Suprapubic skin (tissue), 4 donors: ENCODE measurements around the gene GRIA3. TPM values are rescaled to one million over a fixed set of nuclear protein-coding genes. Genes with fewer than 3 reads are reported as not detected.

Experiments
- DNase-seq, 2 donors: peaks; one replicate each; pipeline ENCODE4 v3.0.0-alpha.2; 2019; ENCODE audit warnings: low spot score in 2 of 2
- H3K27ac ChIP-seq: fragments of 200-600 bp; sonication (generic); one replicate; pipeline ENCODE4 v1.5.1; 2019
- H3K27me3 ChIP-seq: fragments of 200-600 bp; sonication (generic); one replicate; pipeline ENCODE4 v1.5.1; 2019
- H3K36me3 ChIP-seq: fragments of 200-600 bp; sonication (generic); one replicate; pipeline ENCODE4 v1.5.1; 2019
- H3K4me1 ChIP-seq: fragments of 200-600 bp; sonication (generic); one replicate; pipeline ENCODE4 v1.5.1; 2019
- H3K4me3 ChIP-seq: fragments of 200-600 bp; sonication (generic); one replicate; pipeline ENCODE4 v1.5.1; 2019; ENCODE audit warnings: mild to moderate bottlenecking
- H3K9me3 ChIP-seq: fragments of 200-600 bp; sonication (generic); one replicate; pipeline ENCODE4 v1.5.1; 2019
- EP300 ChIP-seq: sonication (generic); formaldehyde crosslinking; IDR thresholded peaks from one replicate; pipeline ENCODE4 v1.6.1; 2017; ENCODE audit warnings: antibody characterized with exemption
- POLR2A ChIP-seq, 2 donors: fragments of 450-650 bp; IDR thresholded peaks; one replicate each; pipeline ENCODE4 v1.6.1; 2017; ENCODE audit warnings: antibody characterized with exemption in 2 of 2, mild to moderate bottlenecking in 2 of 2, moderate library complexity in 2 of 2
- POLR2AphosphoS5 ChIP-seq, 3 donors: sonication (generic); formaldehyde crosslinking; IDR thresholded peaks; one replicate each; pipeline ENCODE4 v1.6.1; 2017; ENCODE audit warnings: antibody characterized with exemption in 3 of 3
- WGBS: methylation state at CpG from one replicate; pipeline ENCODE4 v1.1.5; 2018; 5-methylcytosine and 5-hydroxymethylcytosine counted together
- total RNA-seq, 4 donors: library from RNA; depleted of rRNA; stranded (reverse); fragments of >200 nt; gene quantifications; one replicate each; pipeline ENCODE4 v1.1.0, GENCODE V29; 2016
- TF ChIP-seq, protein P1 (sequence below), 2 donors: fragments of 200-600 bp in 1 of 2; fragments of 450-650 bp in 1 of 2; sonication (generic) in 1 of 2; IDR thresholded peaks; one replicate each; pipeline ENCODE4 v1.5.1; 2016 to 2019; ENCODE audit warnings: antibody characterized with exemption in 2 of 2, mild to moderate bottlenecking in 1 of 2, moderate library complexity in 1 of 2

Gene GRIA3
- total RNA-seq, 4 donors from 2014 or later, result 0.19 to 0.38 (median 0.29) TPM; not detected in 1

DNA sequence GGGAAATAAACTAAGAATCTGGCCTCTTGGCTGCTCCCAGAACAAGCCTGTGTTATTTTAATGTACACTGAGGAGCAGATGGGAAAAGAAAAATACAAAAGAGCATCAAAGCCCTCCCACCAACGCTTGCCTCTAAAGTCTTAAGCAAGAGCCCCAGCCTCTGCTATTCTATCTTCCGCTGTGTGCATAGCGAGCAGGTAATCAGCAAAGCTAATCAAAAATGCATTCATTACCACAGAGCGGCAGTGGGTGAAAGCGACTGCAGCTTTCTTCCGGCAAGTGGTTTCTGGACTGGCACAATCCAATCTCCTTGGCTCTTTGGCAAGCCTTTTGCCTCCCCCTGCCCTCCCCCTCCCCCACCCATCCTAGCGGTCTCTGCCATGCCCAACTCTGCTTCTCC, 13.5 kb upstream of the GRIA3 start:
- TF ChIP-seq EP300, result no peak
- TF ChIP-seq POLR2AphosphoS5 (IDR thresholded peaks at IDR 0.05), result no peak
- TF ChIP-seq, protein P1, sequence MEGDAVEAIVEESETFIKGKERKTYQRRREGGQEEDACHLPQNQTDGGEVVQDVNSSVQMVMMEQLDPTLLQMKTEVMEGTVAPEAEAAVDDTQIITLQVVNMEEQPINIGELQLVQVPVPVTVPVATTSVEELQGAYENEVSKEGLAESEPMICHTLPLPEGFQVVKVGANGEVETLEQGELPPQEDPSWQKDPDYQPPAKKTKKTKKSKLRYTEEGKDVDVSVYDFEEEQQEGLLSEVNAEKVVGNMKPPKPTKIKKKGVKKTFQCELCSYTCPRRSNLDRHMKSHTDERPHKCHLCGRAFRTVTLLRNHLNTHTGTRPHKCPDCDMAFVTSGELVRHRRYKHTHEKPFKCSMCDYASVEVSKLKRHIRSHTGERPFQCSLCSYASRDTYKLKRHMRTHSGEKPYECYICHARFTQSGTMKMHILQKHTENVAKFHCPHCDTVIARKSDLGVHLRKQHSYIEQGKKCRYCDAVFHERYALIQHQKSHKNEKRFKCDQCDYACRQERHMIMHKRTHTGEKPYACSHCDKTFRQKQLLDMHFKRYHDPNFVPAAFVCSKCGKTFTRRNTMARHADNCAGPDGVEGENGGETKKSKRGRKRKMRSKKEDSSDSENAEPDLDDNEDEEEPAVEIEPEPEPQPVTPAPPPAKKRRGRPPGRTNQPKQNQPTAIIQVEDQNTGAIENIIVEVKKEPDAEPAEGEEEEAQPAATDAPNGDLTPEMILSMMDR (IDR thresholded peaks at IDR 0.05), result no peak
- no peak for TF ChIP-seq POLR2A (IDR thresholded peaks at IDR 0.05)
- Histone ChIP-seq H3K9me3 (no peaks in the 10 kb centered on the region), H3K27me3 (no peaks in the 10 kb centered on the region), H3K36me3 (no peaks in the 10 kb centered on the region), H3K4me3 (no peak overlapping the region), H3K4me1 (no peaks in the 10 kb centered on the region), H3K27ac (no peak overlapping the region)
- DNase-seq, result no peak
- 76% methylated on average over 7 of the region's 7 CpGs for WGBS

DNA sequence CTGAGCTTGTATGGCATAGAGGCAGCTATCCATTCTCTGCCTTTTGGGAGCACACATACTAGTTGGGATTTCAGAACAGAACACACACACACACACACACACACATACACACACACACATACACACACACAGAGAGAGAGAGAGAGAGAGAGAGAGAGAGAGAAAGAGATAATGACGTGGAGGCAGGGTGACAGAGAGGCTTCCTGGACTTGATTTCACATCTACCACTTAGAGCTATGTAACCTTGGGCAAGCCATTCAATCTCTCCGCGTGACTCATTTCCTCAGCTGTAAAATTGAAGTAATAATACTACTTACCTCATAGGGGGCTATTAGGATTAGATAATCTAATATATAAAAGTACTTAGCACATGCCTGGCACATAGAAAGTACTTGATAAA, 12.3 kb upstream of the GRIA3 start:
- no peaks in the 10 kb centered on the region for H3K27me3 ChIP-seq
- TF ChIP-seq, protein P1 (IDR thresholded peaks at IDR 0.05), result no peak
- no peak for TF ChIP-seq POLR2A (IDR thresholded peaks at IDR 0.05)
- TF ChIP-seq POLR2AphosphoS5 (IDR thresholded peaks at IDR 0.05), result no peak
- no peak for TF ChIP-seq EP300
- H3K27ac ChIP-seq, result no peak overlapping the region
- H3K9me3 ChIP-seq, result no peaks in the 10 kb centered on the region
- H3K4me3 ChIP-seq, result no peak overlapping the region
- 66% methylated on average over 3 of the region's 3 CpGs for WGBS
- DNase-seq, result no peak
- no peaks in the 10 kb centered on the region for H3K4me1 ChIP-seq
- no peaks in the 10 kb centered on the region for H3K36me3 ChIP-seq

DNA sequence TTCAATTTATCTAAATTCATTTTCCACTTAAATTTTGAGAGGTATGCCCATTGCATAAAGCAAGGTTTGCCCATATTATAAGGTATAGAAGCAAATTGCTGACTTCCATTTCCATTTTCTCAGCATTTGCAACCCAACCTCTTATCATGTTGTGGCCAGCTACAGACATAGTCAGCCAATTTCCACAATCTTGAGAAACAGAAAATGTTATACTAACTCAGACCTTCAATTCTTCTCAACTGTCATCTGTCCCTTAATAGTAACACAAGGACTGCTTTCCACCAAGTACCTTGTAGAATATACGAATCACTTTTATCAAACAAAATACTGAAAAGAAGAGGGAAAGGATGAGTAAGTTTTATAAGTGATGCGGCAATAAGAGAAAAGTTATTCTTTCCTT, 11.2 kb upstream of the GRIA3 start:
- no peak for DNase-seq
- Histone ChIP-seq H3K9me3 (no peaks in the 10 kb centered on the region), H3K27ac (no peak overlapping the region), H3K4me1 (no peaks in the 10 kb centered on the region), H3K36me3 (no peaks in the 10 kb centered on the region), H3K4me3 (no peak overlapping the region), H3K27me3 (no peaks in the 10 kb centered on the region)
- TF ChIP-seq, protein P1 (IDR thresholded peaks at IDR 0.05), result no peak
- TF ChIP-seq POLR2AphosphoS5 (IDR thresholded peaks at IDR 0.05), result no peak
- no peak for TF ChIP-seq POLR2A (IDR thresholded peaks at IDR 0.05)
- TF ChIP-seq EP300, result no peak
- WGBS, result 81% methylated on average over 2 of the region's 2 CpGs

GRCh38 chrX:123173833-123174232, 10.2 kb upstream of the GRIA3 start:
- H3K27me3 ChIP-seq, result no peaks in the 10 kb centered on the region
- H3K27ac ChIP-seq, result no peak overlapping the region
- no peaks in the 10 kb centered on the region for H3K4me1 ChIP-seq
- 24% methylated on average over 1 of the region's 1 CpG for WGBS
- no peak overlapping the region for H3K4me3 ChIP-seq
- H3K36me3 ChIP-seq, result no peaks in the 10 kb centered on the region
- DNase-seq, result no peak
- TF ChIP-seq, protein P1 (IDR thresholded peaks at IDR 0.05), result no peak
- TF ChIP-seq POLR2AphosphoS5 (IDR thresholded peaks at IDR 0.05), result no peak
- no peak for TF ChIP-seq EP300
- TF ChIP-seq POLR2A (IDR thresholded peaks at IDR 0.05), result no peak
- H3K9me3 ChIP-seq, result no peaks in the 10 kb centered on the region

- H3K4me1 ChIP-seq, result no peaks in the 10 kb centered on the region
- H3K9me3 ChIP-seq, result no peaks in the 10 kb centered on the region
- H3K4me3 ChIP-seq, result no peak overlapping the region
- H3K27me3 ChIP-seq, result no peaks in the 10 kb centered on the region
- H3K27ac ChIP-seq, result no peak overlapping the region
- no peaks in the 10 kb centered on the region for H3K36me3 ChIP-seq
- TF ChIP-seq EP300 (no peak), POLR2A (IDR thresholded peaks at IDR 0.05) (no peak), POLR2AphosphoS5 (IDR thresholded peaks at IDR 0.05) (no peak)
- TF ChIP-seq, protein P1 (IDR thresholded peaks at IDR 0.05), result no peak
- no peak for DNase-seq
Measured at GRCh38 chrX:123175366-123176122, 8.5 kb upstream of the GRIA3 start.
